Measurements from ENCODE around the gene NDC80.
"Not testable (repeated sequence)": the region's sequence is repeated elsewhere in the genome, so short reads cannot be mapped to it uniquely, and the experiment has no call there.

The NDC80 gene

GRCh38 chr18:2571200-2572170 lies at the start of gene NDC80, which contains the start of gene METTL4:
Gene NDC80, plus strand, starts transcription at chr18:2571557. Its CDS starts 1,429 bp downstream, at chr18:2572986.
Gene METTL4, minus strand, starts transcription at chr18:2571505. Its CDS starts 4,289 bp downstream, at chr18:2567216.
- peak; percentile 58 for DNase-seq

GRCh38 chr18:2522112-2522511 lies 49.2 kb upstream of the NDC80 start:
- DNase-seq: peak; percentile 12

GRCh38 chr18:2524794-2525198 lies 46.6 kb upstream of the NDC80 start:
- not testable (repeated sequence) for DNase-seq

- peak; percentile 3 for DNase-seq
These were observed 45.0 kb upstream of the NDC80 start for GRCh38 chr18:2526329-2526728.

- DNase-seq: no peak
These were observed 42.2 kb upstream of the NDC80 start for GRCh38 chr18:2529154-2529553.

GRCh38 chr18:2531751-2532150 lies 39.6 kb upstream of the NDC80 start:
- no peak for DNase-seq

GRCh38 chr18:2532797-2533196 lies 38.6 kb upstream of the NDC80 start:
- no peak for DNase-seq

GRCh38 chr18:2534906-2535305 lies 36.5 kb upstream of the NDC80 start:
- DNase-seq: no peak

- no peak for DNase-seq
These were observed 35.9 kb upstream of the NDC80 start for GRCh38 chr18:2535419-2535910.

- no peak for DNase-seq
These were observed 35.3 kb upstream of the NDC80 start for GRCh38 chr18:2536063-2536462.

GRCh38 chr18:2536493-2536892 lies 34.9 kb upstream of the NDC80 start:
- no peak for DNase-seq

- no peak for DNase-seq
These were observed 34.1 kb upstream of the NDC80 start for GRCh38 chr18:2537296-2537695.

GRCh38 chr18:2538236-2538635 lies 33.1 kb upstream of the NDC80 start:
- DNase-seq: no peak

GRCh38 chr18:2538844-2539243 lies 32.5 kb upstream of the NDC80 start:
- no peak for DNase-seq

GRCh38 chr18:2540575-2540974 lies 30.8 kb upstream of the NDC80 start:
- DNase-seq: no peak

- not testable (repeated sequence) for DNase-seq
These were observed 29.3 kb upstream of the NDC80 start for GRCh38 chr18:2541925-2542563.

- DNase-seq: no peak
These were observed 26.2 kb upstream of the NDC80 start for GRCh38 chr18:2545155-2545554.

GRCh38 chr18:2547477-2548087 lies 23.8 kb upstream of the NDC80 start:
- no peak for DNase-seq

GRCh38 chr18:2549462-2549861 lies 21.9 kb upstream of the NDC80 start:
- DNase-seq: no peak

- no peak for DNase-seq
These were observed 19.9 kb upstream of the NDC80 start for GRCh38 chr18:2551425-2551824.

- no peak for DNase-seq
These were observed 16.7 kb upstream of the NDC80 start for GRCh38 chr18:2554696-2555095.

GRCh38 chr18:2555895-2556294 lies 15.5 kb upstream of the NDC80 start:
- DNase-seq: no peak

GRCh38 chr18:2557536-2557935 lies 13.8 kb upstream of the NDC80 start:
- DNase-seq: no peak
